HCT116 (cell line): ENCODE data around the gene IL17REL.

ENCODE experiments used
- CTCF ChIP-seq, 3 experiments: fragments of 200-600 bp in 1 of 3; sonication (generic) in 1 of 3; IDR thresholded peaks in 2 of 3; conservative IDR thresholded peaks in 1 of 3; 2 replicates each; pipeline ENCODE4 v1.5.1; 2012 to 2017; ENCODE audit warnings: low read depth in 2 of 3, low read length in 2 of 3, antibody characterized with exemption in 1 of 3, borderline replicate concordance in 1 of 3, control low read depth in 1 of 3, mild to moderate bottlenecking in 1 of 3, mixed read lengths in 1 of 3, mixed run types in 1 of 3, moderate library complexity in 1 of 3; ENCODE audit not compliant: insufficient read depth in 1 of 3
- EGR1 ChIP-seq: IDR thresholded peaks from 2 replicates; pipeline ENCODE4 v1.6.1; 2012; ENCODE audit warnings: low read depth
- ELF1 ChIP-seq: IDR thresholded peaks from 2 replicates; pipeline ENCODE4 v1.6.1; 2012; ENCODE audit warnings: low read depth, borderline replicate concordance
- SRF ChIP-seq: IDR thresholded peaks from 2 replicates; pipeline ENCODE4 v1.6.1; 2012; ENCODE audit warnings: low read depth

- TF ChIP-seq SRF = no peak
- TF ChIP-seq ELF1 = no peak
- no peak for TF ChIP-seq CTCF (IDR thresholded peaks at IDR 0.05 in 2 of 3, conservative IDR thresholded peaks at IDR 0.05 in 1 of 3; ENCODE audit: borderline replicate concordance in 1 of 3, insufficient read depth in 1 of 3, low read depth in 2 of 3, low read length in 2 of 3)
- peak; percentile 67 for TF ChIP-seq EGR1
Measured at GRCh38 chr22:49970528-49971231, 41.9 kb downstream of the IL17REL start.
